Mammary epithelial cell (primary cell): Measurements from ENCODE around the gene VASN.

Experiments used
- EZH2 ChIP-seq: IDR thresholded peaks from 2 replicates; pipeline ENCODE4 v1.6.1; 2012; ENCODE audit warnings: low read length, inconsistent platforms, borderline replicate concordance
- TF ChIP-seq, protein P1 (sequence below), 2 donors: IDR thresholded peaks in 1 of 2; conservative IDR thresholded peaks in 1 of 2; 2 replicates each; pipeline ENCODE4 v1.5.1; 2011 to 2012; ENCODE audit warnings: inconsistent platforms in 2 of 2, low read length in 2 of 2, mild to moderate bottlenecking in 2 of 2, control low read depth in 1 of 2, low read depth in 1 of 2; ENCODE audit not compliant: insufficient read depth in 1 of 2; ENCODE audit errors: extremely low read depth in 1 of 2

GRCh38 chr16:4409081-4409932 is 37.7 kb downstream of the VASN start:
- TF ChIP-seq, protein P1, sequence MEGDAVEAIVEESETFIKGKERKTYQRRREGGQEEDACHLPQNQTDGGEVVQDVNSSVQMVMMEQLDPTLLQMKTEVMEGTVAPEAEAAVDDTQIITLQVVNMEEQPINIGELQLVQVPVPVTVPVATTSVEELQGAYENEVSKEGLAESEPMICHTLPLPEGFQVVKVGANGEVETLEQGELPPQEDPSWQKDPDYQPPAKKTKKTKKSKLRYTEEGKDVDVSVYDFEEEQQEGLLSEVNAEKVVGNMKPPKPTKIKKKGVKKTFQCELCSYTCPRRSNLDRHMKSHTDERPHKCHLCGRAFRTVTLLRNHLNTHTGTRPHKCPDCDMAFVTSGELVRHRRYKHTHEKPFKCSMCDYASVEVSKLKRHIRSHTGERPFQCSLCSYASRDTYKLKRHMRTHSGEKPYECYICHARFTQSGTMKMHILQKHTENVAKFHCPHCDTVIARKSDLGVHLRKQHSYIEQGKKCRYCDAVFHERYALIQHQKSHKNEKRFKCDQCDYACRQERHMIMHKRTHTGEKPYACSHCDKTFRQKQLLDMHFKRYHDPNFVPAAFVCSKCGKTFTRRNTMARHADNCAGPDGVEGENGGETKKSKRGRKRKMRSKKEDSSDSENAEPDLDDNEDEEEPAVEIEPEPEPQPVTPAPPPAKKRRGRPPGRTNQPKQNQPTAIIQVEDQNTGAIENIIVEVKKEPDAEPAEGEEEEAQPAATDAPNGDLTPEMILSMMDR (conservative IDR thresholded peaks at IDR 0.05 in 1 of 2, IDR thresholded peaks at IDR 0.05 in 1 of 2; ENCODE audit: extremely low read depth in 1 of 2, insufficient read depth in 1 of 2, low read depth in 1 of 2, low read length in 2 of 2): peak; percentile 36 to 67
- no peak for TF ChIP-seq EZH2
